ENCODE results near the gene NSUN5. TPM values are rescaled to one million over a fixed set of nuclear protein-coding genes. Genes with fewer than 3 reads are reported as not detected.

NSUN5 gene
- total and polyA plus RNA-seq, 9 of the 15 experiments (the other 6 are each of a cell fraction or from before 2014, with no cell fraction given): 4.7 to 115 (median 43.0) TPM

GRCh38 chr7:73349763-73350162 is 41.1 kb upstream of the NSUN5 start (continued):
- no peak for TF ChIP-seq TCF3 (CRISPR knock-in tag; IDR thresholded peaks at IDR 0.05)

DNA sequence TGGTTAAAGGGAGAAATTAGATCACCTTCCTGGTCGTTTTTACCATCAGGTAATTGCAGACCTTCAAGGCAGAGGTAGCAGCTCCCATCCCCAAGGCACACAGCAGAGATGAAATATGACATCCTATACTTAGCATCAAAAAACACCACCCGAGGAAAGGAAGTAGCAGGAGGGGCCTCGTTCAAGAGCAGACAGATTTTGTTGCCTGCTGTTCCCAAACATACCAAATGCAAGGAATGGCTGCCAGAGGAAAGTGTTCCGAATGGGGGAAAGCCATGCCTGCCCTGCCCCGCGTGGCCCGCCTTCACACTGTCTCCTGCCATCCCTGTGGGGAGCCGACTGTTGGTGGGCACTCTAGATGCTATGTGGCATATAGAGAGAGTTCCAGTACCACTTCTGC is 37.3 kb upstream of the NSUN5 start:
- CTCF ChIA-PET (ENCODE audit: low intra/inter-chr PET ratio): no interaction called here
- no peak for FAIRE-seq
- no TSS peak for BruUV-seq (replicated peaks)
- Histone ChIP-seq H3K36me3 (ENCODE audit: control insufficient read depth, insufficient read depth, low read length) (no peaks in the 10 kb centered on the region), H3K4me1 (replicated peaks in 1 of 2; ENCODE audit: control insufficient read depth in 2 of 2, insufficient read depth in 2 of 2, low read length in 2 of 2) (peaks cover 4 to 6% of the 10 kb centered on the region in 2 experiments; a peak in 1 of 5 replicates), H3K9me1 (ENCODE audit: control insufficient read depth, insufficient read depth, low read length) (no peaks in the 10 kb centered on the region), H3K27ac (ENCODE audit: extremely low read depth, low read depth, low read length) (no peak overlapping the region), H3K4me2 (ENCODE audit: insufficient read depth, low read length) (no peak overlapping the region), H4K20me1 (replicated peaks; ENCODE audit: control insufficient read depth, insufficient read depth, low read length) (no peaks in the 10 kb centered on the region), H3K9ac (ENCODE audit: insufficient read depth in 1 of 2, low read depth in 2 of 2, low read length in 2 of 2) (no peak overlapping the region), H3K9me3 (replicated peaks; ENCODE audit: control insufficient read depth, insufficient read depth, low read depth, low read length) (no peaks in the 10 kb centered on the region), H3K27me3 (ENCODE audit: control insufficient read depth in 2 of 2, insufficient read depth in 2 of 2, low read length in 2 of 2) (peaks cover 46 to 77% of the 10 kb centered on the region in 2 experiments), H3K4me3 (no peak overlapping the region), H3K79me2 (ENCODE audit: control insufficient read depth, insufficient read depth, low read length) (no peaks in the 10 kb centered on the region), H2AFZ (ENCODE audit: low read depth, low read length) (no peak overlapping the region)
- POLR2A ChIA-PET: interaction anchor here (0.5 to 2.7 kb wide), 2 partner anchors 12 to 22 kb away, joined by 3 to 14 read pairs; no protein-coding TSS in a partner anchor
- in situ Hi-C loops (cut with MboI) (no loop called here), intact Hi-C loops (cut with micrococcal nuclease) (no loop called here)
- ATAC-seq: no peak
- 2% methylated on average over 8 of the region's 8 CpGs for WGBS (ENCODE audit: insufficient coverage, low coverage, missing lambda C conversion rate)
- DNase-seq (ENCODE audit: extremely low read depth in 1 of 4, low spot score in 3 of 4): no peak
- TF ChIP-seq EWSR1 (IDR thresholded peaks at IDR 0.05; ENCODE audit: borderline replicate concordance, low read depth, partially characterized antibody): no peak
- no peak for TF ChIP-seq PTBP1 (IDR thresholded peaks at IDR 0.05; ENCODE audit: low read depth, low read length)
- TF ChIP-seq ZNF79 (CRISPR knock-in tag; IDR thresholded peaks at IDR 0.05; ENCODE audit: low read depth): no peak
- no peak for TF ChIP-seq ID3 (CRISPR knock-in tag; IDR thresholded peaks at IDR 0.05)
- no peak for TF ChIP-seq ID3 (tag; IDR thresholded peaks at IDR 0.05)
- TF ChIP-seq BRF2 (IDR thresholded peaks at IDR 0.05; ENCODE audit: borderline replicate concordance, insufficient read depth, insufficient read length): no peak
- TF ChIP-seq FUS (optimal IDR thresholded peaks at IDR 0.05; ENCODE audit: low read depth, low read length): no peak
- no peak for TF ChIP-seq CREM (IDR thresholded peaks at IDR 0.05; ENCODE audit: low read depth)
- TF ChIP-seq POLR2A (conservative IDR thresholded peaks at IDR 0.05): no peak
- no peak for TF ChIP-seq NFYB (IDR thresholded peaks at IDR 0.05; ENCODE audit: extremely low read depth, insufficient read length)
- TF ChIP-seq, protein P1, sequence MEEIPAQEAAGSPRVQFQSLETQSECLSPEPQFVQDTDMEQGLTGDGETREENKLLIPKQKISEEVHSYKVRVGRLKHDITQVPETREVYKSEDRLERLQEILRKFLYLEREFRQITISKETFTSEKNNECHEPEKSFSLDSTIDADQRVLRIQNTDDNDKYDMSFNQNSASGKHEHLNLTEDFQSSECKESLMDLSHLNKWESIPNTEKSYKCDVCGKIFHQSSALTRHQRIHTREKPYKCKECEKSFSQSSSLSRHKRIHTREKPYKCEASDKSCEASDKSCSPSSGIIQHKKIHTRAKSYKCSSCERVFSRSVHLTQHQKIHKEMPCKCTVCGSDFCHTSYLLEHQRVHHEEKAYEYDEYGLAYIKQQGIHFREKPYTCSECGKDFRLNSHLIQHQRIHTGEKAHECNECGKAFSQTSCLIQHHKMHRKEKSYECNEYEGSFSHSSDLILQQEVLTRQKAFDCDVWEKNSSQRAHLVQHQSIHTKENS (CRISPR knock-in tag; IDR thresholded peaks at IDR 0.05): no peak
- no peak for TF ChIP-seq SIRT6 (IDR thresholded peaks at IDR 0.05; ENCODE audit: low read depth, low read length)
- TF ChIP-seq RNF2 (IDR thresholded peaks at IDR 0.05): no peak
- no peak for TF ChIP-seq PCBP2 (IDR thresholded peaks at IDR 0.05; ENCODE audit: low read depth, low read length, poor library complexity, severe bottlenecking)
- no peak for TF ChIP-seq NELFE (IDR thresholded peaks at IDR 0.05; ENCODE audit: insufficient read depth, insufficient read length)
- TF ChIP-seq, protein P2, sequence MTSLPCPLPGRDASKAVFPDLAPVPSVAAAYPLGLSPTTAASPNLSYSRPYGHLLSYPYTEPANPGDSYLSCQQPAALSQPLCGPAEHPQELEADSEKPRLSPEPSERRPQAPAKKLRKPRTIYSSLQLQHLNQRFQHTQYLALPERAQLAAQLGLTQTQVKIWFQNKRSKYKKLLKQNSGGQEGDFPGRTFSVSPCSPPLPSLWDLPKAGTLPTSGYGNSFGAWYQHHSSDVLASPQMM (CRISPR knock-in tag; IDR thresholded peaks at IDR 0.05): no peak
- TF ChIP-seq ZSCAN32 (CRISPR knock-in tag; IDR thresholded peaks at IDR 0.05): no peak
- TF ChIP-seq ZEB2 (IDR thresholded peaks at IDR 0.05): no peak

All from K562 (cell line).